ENCODE results near the gene SCAF4. TPM values are rescaled to one million over a fixed set of nuclear protein-coding genes. Genes with fewer than 3 reads are reported as not detected.
"Not testable (repeated sequence)": the region's sequence is repeated elsewhere in the genome, so short reads cannot be mapped to it uniquely, and the experiment has no call there.

The SCAF4 gene
- total RNA-seq, 2 experiments from 2014 or later = 25.9 to 87.3 TPM

GRCh38 chr21:31743712-31744111, 11.8 kb upstream of the SCAF4 start:
- intact Hi-C loops (cut with micrococcal nuclease; ENCODE audit: unreplicated experiment) = no loop called here
- Histone ChIP-seq H3K27ac (ENCODE audit: low read depth, low read length, poor library complexity, severe bottlenecking) (no peak overlapping the region), H3K36me3 (ENCODE audit: insufficient read depth, low read length) (peaks cover 21% of the 10 kb centered on the region; the same call in 1 of the 2 replicates), H3K9me2 (ENCODE audit: insufficient read depth, low read length) (no peaks in the 10 kb centered on the region), H3K4me2 (ENCODE audit: low read length) (no peak overlapping the region), H4K20me1 (ENCODE audit: insufficient read depth, low read length) (no peaks in the 10 kb centered on the region), H3K79me2 (ENCODE audit: insufficient read depth, low read depth, low read length) (no peaks in the 10 kb centered on the region), H3K4me1 (ENCODE audit: insufficient read depth, low read length, poor library complexity, severe bottlenecking) (peaks cover 10% of the 10 kb centered on the region), H2AFZ (ENCODE audit: low read length) (no peak overlapping the region), H3K4me3 (ENCODE audit: low read depth, low read length, poor library complexity, severe bottlenecking) (no peak overlapping the region), H3K9me3 (ENCODE audit: low read length) (peaks cover 32% of the 10 kb centered on the region)
- ChIA-PET CTCF (ENCODE audit: unreplicated experiment) (no interaction called here), POLR2A (interaction anchor here (1.6 to 3.6 kb wide), 2 partner anchors 10 to 28 kb away, joined by 6 to 20 read pairs; no protein-coding TSS in a partner anchor)
- no peak for DNase-seq (ENCODE audit: low spot score)
- TF ChIP-seq CTCF (conservative IDR thresholded peaks at IDR 0.05; ENCODE audit: low read length) (no peak), EZH2phosphoT487 (IDR thresholded peaks at IDR 0.05; ENCODE audit: borderline replicate concordance, low read depth, low read length) (no peak)
- BruUV-seq (replicated peaks) = no TSS peak

GRCh38 chr21:31741116-31741515, 9.2 kb upstream of the SCAF4 start:
- Histone ChIP-seq H3K9me2 (ENCODE audit: insufficient read depth, low read length) (no peaks in the 10 kb centered on the region), H3K9me3 (ENCODE audit: low read length) (peaks cover 28% of the 10 kb centered on the region), H3K79me2 (ENCODE audit: insufficient read depth, low read depth, low read length) (no peaks in the 10 kb centered on the region), H3K36me3 (ENCODE audit: insufficient read depth, low read length) (peaks cover 19% of the 10 kb centered on the region; the same call in 1 of the 2 replicates), H3K27ac (ENCODE audit: low read depth, low read length, poor library complexity, severe bottlenecking) (no peak overlapping the region), H3K4me3 (ENCODE audit: low read depth, low read length, poor library complexity, severe bottlenecking) (no peak overlapping the region), H3K4me1 (ENCODE audit: insufficient read depth, low read length, poor library complexity, severe bottlenecking) (peaks cover 10% of the 10 kb centered on the region), H4K20me1 (ENCODE audit: insufficient read depth, low read length) (no peaks in the 10 kb centered on the region), H3K4me2 (ENCODE audit: low read length) (no peak overlapping the region), H2AFZ (ENCODE audit: low read length) (no peak overlapping the region)
- POLR2A ChIA-PET = no interaction called here
- no TSS peak for BruUV-seq (replicated peaks)
- DNase-seq (ENCODE audit: low spot score) = no peak
- intact Hi-C loops (cut with micrococcal nuclease; ENCODE audit: unreplicated experiment) = no loop called here
- no peak for TF ChIP-seq CTCF (conservative IDR thresholded peaks at IDR 0.05; ENCODE audit: low read length)
- TF ChIP-seq EZH2phosphoT487 (IDR thresholded peaks at IDR 0.05; ENCODE audit: borderline replicate concordance, low read depth, low read length) = no peak
- CTCF ChIA-PET (ENCODE audit: unreplicated experiment) = no interaction called here

- CTCF ChIA-PET (ENCODE audit: unreplicated experiment); H3K4me2 ChIP-seq (ENCODE audit: low read length); H3K36me3 ChIP-seq (ENCODE audit: insufficient read depth, low read length); H3K4me3 ChIP-seq (ENCODE audit: low read depth, low read length, poor library complexity, severe bottlenecking); H4K20me1 ChIP-seq (ENCODE audit: insufficient read depth, low read length); H3K27ac ChIP-seq (ENCODE audit: low read depth, low read length, poor library complexity, severe bottlenecking); H3K9me3 ChIP-seq (ENCODE audit: low read length); BruUV-seq (replicated peaks); H2AFZ ChIP-seq (ENCODE audit: low read length); H3K9me2 ChIP-seq (ENCODE audit: insufficient read depth, low read length); DNase-seq (ENCODE audit: low spot score): not testable (repeated sequence)
- intact Hi-C loops (cut with micrococcal nuclease; ENCODE audit: unreplicated experiment) = loop anchor here (10.0 kb wide), 1 partner anchor 183 kb away; no protein-coding TSS in a partner anchor
- H3K4me1 ChIP-seq (ENCODE audit: insufficient read depth, low read length, poor library complexity, severe bottlenecking) = peaks cover 32% of the 10 kb centered on the region
- POLR2A ChIA-PET = interaction anchor here (0.7 to 1.5 kb wide), 3 partner anchors 13 to 548 kb away, joined by 3 to 5 read pairs (median 5); no protein-coding TSS in a partner anchor
- peaks cover 18% of the 10 kb centered on the region; the same call in 1 of the 2 replicates for H3K79me2 ChIP-seq (ENCODE audit: insufficient read depth, low read depth, low read length)
Measured at GRCh38 chr21:31737586-31738397, 5.9 kb upstream of the SCAF4 start.
